Measurements from ENCODE around the gene GLI2. TPM values are rescaled to one million over a fixed set of nuclear protein-coding genes. Genes with fewer than 3 reads are reported as not detected.

Gene GLI2
- total RNA-seq, 1 experiment from 2014 or later = 6.2 TPM

DNA sequence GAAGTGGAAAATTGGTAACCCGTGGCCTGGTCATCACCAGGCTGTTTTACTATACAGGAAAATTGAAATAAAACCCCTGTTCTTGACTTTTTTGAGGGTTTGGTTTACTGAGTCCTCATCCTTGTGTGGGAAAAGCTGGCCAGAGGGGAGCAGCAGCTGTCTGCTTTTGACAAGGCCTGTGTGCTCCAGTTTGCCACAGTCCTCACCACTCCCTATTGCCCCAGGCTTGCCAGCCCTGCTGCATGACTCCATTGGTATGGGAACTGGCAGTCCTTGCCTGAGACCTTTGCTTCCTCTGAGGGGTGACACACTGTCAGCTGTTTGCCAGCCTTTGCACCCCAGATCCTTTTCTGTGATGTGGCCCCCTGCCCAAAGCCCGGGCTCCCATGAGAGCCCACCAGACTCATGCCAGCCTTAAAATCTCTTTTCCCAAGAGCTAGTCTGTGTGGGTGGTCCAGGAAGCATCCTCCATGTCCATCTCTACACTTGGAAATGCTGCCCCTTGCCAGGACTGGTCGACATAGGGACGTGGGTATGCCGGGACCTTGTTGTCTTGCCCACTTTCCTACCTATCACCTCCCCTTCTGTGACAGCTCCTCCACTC, 39.0 kb downstream of the GLI2 start:
- in situ Hi-C loops (cut with HindIII; ENCODE audit: low pct_unique_long_range_greater_than_20kb, low sequenced_read_pairs) (no loop called here), intact Hi-C loops (cut with micrococcal nuclease; ENCODE audit: unreplicated experiment) (no loop called here)
- CTCF ChIA-PET = no interaction called here
- Histone ChIP-seq H3K27ac (ENCODE audit: low read length) (no peak overlapping the region), H3K9me3 (ENCODE audit: control insufficient read depth, insufficient read depth, low read depth, low read length) (no peaks in the 10 kb centered on the region), H3K27me3 (ENCODE audit: control insufficient read depth, insufficient read depth, low read length) (no peaks in the 10 kb centered on the region), H3K4me3 (ENCODE audit: low read depth in 2 of 2, low read length in 2 of 2) (no peak overlapping the region), H3K4me1 (ENCODE audit: control insufficient read depth, insufficient read depth, low read length) (peaks cover 15% of the 10 kb centered on the region), H3K36me3 (ENCODE audit: control insufficient read depth, insufficient read depth, low read length) (no peaks in the 10 kb centered on the region)
- TF ChIP-seq CTCF (IDR thresholded peaks at IDR 0.05) (no peak), POLR2AphosphoS5 (IDR thresholded peaks at IDR 0.05; ENCODE audit: low read depth, low read length) (no peak), SIN3A (IDR thresholded peaks at IDR 0.05; ENCODE audit: borderline replicate concordance, insufficient read depth, low read depth, low read length) (no peak), TCF7L2 (IDR thresholded peaks at IDR 0.05; ENCODE audit: low read depth, low read length) (no peak)
- TF ChIP-seq, protein P1, sequence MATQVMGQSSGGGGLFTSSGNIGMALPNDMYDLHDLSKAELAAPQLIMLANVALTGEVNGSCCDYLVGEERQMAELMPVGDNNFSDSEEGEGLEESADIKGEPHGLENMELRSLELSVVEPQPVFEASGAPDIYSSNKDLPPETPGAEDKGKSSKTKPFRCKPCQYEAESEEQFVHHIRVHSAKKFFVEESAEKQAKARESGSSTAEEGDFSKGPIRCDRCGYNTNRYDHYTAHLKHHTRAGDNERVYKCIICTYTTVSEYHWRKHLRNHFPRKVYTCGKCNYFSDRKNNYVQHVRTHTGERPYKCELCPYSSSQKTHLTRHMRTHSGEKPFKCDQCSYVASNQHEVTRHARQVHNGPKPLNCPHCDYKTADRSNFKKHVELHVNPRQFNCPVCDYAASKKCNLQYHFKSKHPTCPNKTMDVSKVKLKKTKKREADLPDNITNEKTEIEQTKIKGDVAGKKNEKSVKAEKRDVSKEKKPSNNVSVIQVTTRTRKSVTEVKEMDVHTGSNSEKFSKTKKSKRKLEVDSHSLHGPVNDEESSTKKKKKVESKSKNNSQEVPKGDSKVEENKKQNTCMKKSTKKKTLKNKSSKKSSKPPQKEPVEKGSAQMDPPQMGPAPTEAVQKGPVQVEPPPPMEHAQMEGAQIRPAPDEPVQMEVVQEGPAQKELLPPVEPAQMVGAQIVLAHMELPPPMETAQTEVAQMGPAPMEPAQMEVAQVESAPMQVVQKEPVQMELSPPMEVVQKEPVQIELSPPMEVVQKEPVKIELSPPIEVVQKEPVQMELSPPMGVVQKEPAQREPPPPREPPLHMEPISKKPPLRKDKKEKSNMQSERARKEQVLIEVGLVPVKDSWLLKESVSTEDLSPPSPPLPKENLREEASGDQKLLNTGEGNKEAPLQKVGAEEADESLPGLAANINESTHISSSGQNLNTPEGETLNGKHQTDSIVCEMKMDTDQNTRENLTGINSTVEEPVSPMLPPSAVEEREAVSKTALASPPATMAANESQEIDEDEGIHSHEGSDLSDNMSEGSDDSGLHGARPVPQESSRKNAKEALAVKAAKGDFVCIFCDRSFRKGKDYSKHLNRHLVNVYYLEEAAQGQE (IDR thresholded peaks at IDR 0.05; ENCODE audit: insufficient read depth in 1 of 2, low read depth in 2 of 2, low read length in 1 of 2) = no peak
- POLR2A ChIA-PET = no interaction called here
- ATAC-seq (no peak), DNase-seq (ENCODE audit: low read depth, low spot score) (no peak)
- no TSS peak for BruUV-seq (replicated peaks)

DNA sequence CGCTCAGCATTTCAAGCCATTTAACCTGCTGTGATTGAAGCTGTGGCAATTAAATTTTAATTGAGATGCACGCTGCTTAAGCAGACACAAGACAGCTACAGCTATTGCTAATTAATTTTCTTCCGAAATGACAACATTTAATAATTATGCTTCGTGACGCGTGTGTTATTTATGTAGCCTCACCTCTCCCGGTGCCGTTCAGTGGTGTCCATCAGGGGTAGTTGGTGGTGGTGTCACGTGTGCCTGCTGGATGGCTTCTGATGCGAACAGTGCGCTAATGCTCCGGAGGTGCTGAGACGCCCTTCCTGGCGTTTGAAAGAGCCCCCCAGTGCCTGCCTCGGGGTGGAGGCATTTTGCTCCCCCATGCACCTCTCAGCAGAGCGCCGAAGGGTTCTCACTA, 39.5 kb downstream of the GLI2 start:
- CTCF ChIA-PET = interaction anchor here (0.6 kb wide), 1 partner anchor 295 kb away, joined by 3 read pairs; no protein-coding TSS in a partner anchor
- POLR2A ChIA-PET = no interaction called here
- BruUV-seq (replicated peaks) = no TSS peak

More for the DNA sequence above, 39.5 kb downstream of the GLI2 start:
- Histone ChIP-seq H3K9me3 (ENCODE audit: control insufficient read depth, insufficient read depth, low read depth, low read length) (no peaks in the 10 kb centered on the region), H3K27me3 (ENCODE audit: control insufficient read depth, insufficient read depth, low read length) (no peaks in the 10 kb centered on the region), H3K36me3 (ENCODE audit: control insufficient read depth, insufficient read depth, low read length) (no peaks in the 10 kb centered on the region), H3K4me3 (ENCODE audit: low read depth in 2 of 2, low read length in 2 of 2) (no peak overlapping the region), H3K27ac (ENCODE audit: low read length) (no peak overlapping the region), H3K4me1 (ENCODE audit: control insufficient read depth, insufficient read depth, low read length) (peaks cover 20% of the 10 kb centered on the region)
- in situ Hi-C loops (cut with HindIII; ENCODE audit: low pct_unique_long_range_greater_than_20kb, low sequenced_read_pairs) = no loop called here
- ATAC-seq = no peak
- intact Hi-C loops (cut with micrococcal nuclease; ENCODE audit: unreplicated experiment) = no loop called here
- no peak for DNase-seq (ENCODE audit: low read depth, low spot score)
- no peak for TF ChIP-seq SIN3A (IDR thresholded peaks at IDR 0.05; ENCODE audit: borderline replicate concordance, insufficient read depth, low read depth, low read length)
- TF ChIP-seq CTCF (IDR thresholded peaks at IDR 0.05) = no peak
- no peak for TF ChIP-seq POLR2AphosphoS5 (IDR thresholded peaks at IDR 0.05; ENCODE audit: low read depth, low read length)
- TF ChIP-seq, protein P1 (IDR thresholded peaks at IDR 0.05; ENCODE audit: insufficient read depth in 1 of 2, low read depth in 2 of 2, low read length in 1 of 2) = no peak
- TF ChIP-seq TCF7L2 (IDR thresholded peaks at IDR 0.05; ENCODE audit: low read depth, low read length) = no peak
